Activated T-cell treated with anti-CD3 and anti-CD28 coated beads, Interleukin-2, amount 50 U/mL, for 1 hour (primary cell): ENCODE data around the gene NUP205.

Experiments used
- DNase-seq: peaks from one replicate; pipeline ENCODE4 v3.0.0-alpha.2; 2020

Gene NUP205

GRCh38 chr7:135552148-135552547, 5.6 kb upstream of the NUP205 start:
- DNase-seq: no peak

- no peak for DNase-seq
These were observed 4.4 kb upstream of the NUP205 start for GRCh38 chr7:135553346-135553745.

- DNase-seq: peak; percentile 67
These were observed 635 bp downstream of the NUP205 start for GRCh38 chr7:135558337-135558767.

DNA sequence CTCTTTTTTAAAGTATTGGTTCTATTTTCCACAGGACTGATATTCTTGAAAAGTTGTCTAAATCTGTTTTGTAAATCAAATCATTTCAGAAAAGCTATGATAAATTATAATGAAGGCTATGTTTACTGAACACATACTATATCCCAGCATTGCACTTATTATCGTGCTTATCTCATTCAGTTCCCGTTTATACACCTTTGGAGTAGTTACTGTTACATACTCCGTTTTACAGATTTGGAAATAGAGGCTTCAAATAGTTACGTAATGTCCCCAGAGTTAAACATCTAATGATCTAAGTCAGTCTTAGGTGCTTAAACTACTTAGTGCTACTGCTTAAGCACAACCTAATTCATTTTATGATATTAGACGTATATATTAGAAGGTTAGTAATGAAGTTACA, 1.2 kb downstream of the NUP205 start:
- DNase-seq: no peak

DNA sequence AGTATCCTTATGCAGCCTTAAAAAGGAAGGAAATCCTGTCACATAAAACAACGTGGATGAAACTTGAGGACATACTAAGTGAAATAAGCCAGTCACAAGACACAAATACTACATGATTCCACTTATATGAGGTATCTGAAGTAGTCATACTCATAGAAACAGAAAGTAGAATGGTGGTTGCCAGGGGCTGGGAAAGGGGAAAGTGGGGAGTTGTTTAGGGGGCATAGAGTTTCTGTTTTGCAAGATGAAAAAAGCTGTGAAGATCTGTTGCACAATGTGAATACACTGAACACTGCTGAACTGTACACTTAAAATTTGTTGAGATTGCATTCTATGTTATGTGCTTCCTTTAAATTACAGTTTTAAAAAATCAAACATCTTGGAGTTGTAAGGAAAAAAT, 2.9 kb downstream of the NUP205 start:
- DNase-seq: no peak

DNA sequence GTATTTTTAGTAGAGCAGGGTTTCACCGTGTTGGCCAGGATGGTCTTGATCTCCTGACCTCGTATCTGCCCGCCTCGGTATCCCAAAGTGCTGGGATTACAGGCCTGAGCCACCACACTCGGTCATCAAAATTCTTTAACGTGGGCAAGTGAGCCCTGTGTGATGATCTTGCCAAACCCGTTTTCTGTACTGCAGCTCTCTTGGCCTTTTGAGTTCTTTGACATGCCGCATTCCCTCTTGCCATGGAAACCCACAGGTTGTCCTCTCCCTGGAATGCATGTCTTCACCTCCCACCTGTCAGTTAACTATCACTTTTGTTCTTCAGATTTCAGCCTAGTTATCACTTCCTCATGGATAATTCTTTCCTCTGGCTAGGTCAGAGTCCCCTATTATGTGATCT, 5.0 kb downstream of the NUP205 start:
- no peak for DNase-seq

DNA sequence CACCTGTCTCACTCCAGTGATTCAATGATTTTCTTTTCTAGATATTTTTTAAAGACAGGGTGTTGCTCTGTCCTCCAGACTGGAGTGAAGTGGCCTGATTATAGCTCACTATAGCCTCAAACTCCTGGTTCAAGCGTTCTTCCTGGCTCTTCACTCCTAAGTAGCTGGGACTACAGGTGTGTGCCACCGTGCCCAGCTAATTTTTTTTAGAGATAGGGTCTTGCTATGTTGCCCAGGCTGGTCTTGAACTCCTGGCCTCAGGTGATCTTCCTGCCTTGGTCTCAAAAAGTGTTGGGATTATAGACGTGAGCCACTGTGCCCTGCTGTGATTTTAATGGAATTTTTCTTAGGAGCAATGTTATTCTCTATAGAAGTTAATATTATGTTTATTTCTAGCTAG, 14.1 kb downstream of the NUP205 start:
- no peak for DNase-seq

DNA sequence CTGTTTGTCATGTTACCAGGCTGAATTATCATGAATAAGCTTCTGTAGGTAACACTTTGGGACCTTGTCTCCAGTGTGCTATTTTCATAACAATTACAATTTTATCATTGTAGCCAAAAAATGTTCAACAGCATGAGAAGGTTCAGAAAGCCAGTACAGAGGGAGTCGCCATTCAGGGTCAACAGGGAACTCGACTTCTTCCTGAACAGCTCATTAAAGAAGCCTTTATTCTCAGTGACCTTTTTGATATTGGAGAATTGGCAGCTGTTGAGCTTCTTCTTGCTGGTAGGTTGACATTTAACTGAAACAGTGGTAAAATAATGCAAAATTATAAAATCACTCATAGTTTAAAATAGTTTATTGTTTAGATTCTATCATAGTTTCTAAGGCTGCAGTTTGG, 15.8 kb downstream of the NUP205 start:
- DNase-seq: no peak

DNA sequence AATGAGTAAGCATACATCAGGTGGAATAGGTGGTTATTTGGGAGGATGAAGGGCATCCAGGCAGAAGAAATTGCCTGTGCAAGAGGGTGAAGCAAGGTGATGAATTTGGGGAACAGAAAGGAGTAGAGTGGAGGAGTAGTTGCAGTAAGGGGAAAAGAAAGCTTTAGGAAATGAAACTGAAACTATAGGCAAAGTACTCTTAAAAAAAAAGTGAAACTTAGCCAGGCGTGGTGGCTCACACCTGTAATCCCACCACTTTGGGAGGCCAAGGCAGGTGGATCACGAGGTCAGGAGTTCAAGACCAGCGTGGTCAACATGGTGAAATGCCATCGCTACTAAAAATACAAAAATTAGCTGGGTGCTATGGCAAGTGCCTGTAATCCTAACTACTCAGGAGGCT, 17.6 kb downstream of the NUP205 start:
- DNase-seq: no peak

DNA sequence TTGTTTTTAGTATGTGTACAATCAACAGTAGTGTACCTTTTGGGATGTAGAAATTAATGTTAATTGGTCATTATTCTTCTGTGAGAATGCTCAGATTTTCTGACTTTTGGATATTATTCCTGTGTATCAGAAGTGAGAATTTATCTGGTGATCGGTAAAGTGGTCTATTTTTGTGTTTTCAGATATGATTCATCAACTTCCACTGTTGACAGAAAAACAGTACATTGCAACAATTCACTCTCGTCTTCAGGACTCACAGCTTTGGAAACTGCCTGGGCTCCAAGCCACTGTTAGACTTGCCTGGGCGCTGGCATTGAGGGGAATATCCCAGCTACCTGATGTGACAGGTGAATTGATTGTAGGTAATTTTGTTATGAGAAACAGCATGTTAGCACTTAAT, 20.9 kb downstream of the NUP205 start:
- no peak for DNase-seq

DNA sequence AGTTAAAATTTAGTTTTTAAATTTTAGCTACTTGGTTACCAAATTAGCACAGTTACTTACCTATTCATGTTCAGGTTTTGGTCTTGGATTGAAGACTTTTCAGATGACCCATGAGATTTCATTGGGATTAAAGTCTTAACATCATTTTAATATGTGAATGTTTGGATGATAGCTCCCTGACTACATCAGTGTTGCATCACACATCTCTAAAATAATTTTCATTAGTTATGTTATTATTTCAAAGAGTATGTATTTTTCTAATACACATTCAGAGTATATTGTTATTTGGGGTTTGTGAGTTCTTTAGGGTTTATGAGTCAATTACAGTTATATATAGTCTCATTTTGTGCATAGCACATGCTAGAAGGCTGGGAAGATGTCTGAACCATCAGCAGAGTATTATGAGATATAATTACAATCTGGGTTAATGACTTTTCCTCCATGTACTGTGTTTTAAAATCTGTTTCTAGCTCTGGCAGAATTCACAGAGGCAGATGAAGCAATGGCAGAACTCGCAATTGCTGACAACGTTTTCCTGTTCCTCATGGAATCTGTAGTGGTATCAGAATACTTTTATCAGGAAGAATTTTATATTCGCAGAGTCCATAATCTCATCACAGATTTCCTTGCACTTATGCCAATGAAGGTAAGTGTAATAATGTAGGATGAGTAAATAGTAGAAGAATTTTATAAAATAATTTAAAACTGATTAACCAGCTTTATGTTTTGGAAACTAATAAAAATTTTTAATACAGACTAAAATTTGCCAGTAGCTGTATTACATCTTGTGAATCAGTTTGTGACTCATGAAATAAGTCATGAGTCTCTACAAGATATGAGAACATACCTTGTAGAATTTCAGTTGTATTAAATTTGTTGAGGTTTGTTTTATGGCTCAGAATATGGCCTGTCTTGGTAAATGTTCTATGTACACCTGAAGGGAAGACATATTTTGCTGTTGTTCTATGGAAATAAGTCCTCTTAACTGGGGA, 26.9 kb downstream of the NUP205 start:
- DNase-seq: no peak

DNA sequence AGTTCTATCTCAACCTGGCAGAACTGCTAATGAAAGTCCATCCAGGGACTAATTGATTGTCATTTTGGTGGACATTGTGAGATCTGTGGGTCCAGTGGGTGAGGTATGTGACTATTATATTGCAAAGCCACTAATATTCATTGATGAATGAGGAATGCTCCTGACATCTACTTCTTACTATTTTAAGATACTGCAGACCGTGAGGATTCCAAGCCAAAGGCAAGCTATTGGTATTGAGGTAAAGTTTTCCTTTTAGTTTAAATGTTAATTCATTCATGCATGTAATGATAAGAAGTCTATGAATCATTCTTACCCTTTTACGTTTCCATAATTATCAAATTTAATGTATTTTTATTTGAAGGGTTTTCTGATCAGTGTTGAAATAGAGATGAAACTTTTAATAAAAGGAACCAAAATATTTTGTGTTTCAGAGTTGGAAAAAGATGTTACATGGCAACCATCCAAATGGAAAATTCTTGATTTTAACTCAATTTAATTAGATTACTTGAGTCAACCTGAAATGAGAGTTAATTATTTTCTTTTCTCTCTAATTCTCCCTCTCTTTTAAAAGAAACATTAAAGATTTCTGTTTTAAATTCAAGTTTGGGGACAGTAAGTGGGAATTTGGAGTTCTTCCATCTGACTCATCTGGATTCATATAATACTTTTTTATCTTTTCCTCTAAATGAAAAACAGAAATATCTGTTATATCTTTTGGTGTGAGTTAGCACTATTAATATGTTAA, 39.6 kb downstream of the NUP205 start:
- no peak for DNase-seq

- DNase-seq: no peak
These were observed 40.2 kb downstream of the NUP205 start for GRCh38 chr7:135597926-135598305.

DNA sequence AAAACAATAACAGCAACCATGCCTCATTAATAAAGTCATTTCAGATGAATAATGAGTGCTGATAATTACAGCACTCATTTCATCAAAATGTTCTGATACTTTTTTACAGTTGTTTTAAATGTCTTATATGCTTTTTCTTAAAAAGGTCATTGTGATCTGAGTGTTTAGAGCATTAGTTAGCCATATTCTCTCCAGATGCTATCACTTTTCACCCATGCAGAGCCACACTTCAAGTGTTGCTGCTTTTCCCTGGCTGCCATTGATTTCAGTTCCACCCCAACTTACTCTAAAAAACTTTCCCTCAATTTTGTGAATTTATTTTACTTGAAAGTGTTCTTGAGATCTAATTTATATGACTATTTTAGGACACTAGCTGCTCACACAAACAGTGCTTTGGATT, 41.8 kb downstream of the NUP205 start:
- no peak for DNase-seq

- no peak for DNase-seq
These were observed 42.5 kb downstream of the NUP205 start for GRCh38 chr7:135600226-135600625.

DNA sequence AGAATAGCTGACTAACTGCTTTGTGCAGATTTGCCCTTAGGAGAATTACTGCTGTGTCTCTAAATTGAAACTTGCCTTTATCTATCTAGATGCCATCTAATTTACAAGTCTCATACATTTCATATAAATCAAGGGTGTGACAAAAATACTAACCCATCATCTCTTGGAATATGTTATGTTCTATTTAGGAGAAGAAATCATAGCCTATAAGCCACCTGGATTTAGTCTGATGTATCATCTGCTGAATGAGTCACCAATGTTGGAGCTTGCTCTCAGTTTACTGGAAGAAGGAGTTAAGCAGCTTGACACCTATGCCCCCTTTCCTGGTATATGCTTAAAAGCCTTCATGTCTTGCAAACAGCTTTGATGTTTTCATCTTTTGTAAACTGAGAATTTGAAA, 43.5 kb downstream of the NUP205 start:
- DNase-seq: no peak

DNA sequence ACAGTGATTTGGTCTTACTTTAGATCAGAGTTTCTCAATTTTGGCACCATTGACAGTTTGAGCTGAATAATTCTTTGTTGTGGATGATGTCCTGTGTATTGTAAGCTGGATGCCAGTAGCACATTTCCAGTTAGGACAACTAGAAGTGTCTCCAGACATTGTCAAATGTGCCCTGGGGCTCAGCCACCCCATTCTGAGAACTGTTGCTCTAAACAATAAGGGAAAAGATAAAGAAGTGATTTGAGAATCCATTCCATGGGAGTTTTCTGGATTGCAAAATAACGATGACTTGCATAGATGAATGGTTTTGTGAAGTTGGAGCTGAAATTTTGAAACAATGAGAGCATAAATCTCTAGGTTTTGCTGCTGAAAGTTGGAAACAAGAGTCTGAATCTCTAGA, 44.6 kb downstream of the NUP205 start:
- no peak for DNase-seq

GRCh38 chr7:135616136-135616535, 58.4 kb downstream of the NUP205 start:
- no peak for DNase-seq

DNA sequence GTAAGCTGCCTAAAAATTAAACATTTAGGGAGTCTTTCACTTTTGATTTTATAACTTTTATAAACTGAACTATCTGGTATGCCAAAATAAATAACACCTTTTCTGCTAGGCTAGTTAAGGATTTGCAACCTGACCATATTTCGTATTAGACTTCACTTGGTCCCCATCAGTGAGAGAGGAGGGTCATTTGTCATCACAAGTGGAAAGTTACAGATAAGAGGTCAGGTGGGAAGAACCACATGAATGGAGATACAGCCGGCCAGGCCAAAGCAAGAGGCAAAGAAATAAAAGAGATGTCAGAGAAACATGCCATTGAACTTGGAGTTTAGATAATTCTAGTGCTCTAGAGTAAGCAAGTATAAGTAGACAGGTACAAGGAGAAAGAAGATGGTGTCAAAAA, 60.1 kb downstream of the NUP205 start:
- DNase-seq: no peak

GRCh38 chr7:135618510-135618909, 60.8 kb downstream of the NUP205 start:
- DNase-seq: no peak

GRCh38 chr7:135620447-135620846, 62.7 kb downstream of the NUP205 start:
- DNase-seq: no peak

- DNase-seq: no peak
These were observed 63.5 kb downstream of the NUP205 start for GRCh38 chr7:135620980-135621850.
